ENCODE results near the gene SPART.

GRCh38 chr13:36259361-36260137 is 86.6 kb downstream of the SPART start:
- TF ChIP-seq CTCF (IDR thresholded peaks at IDR 0.05; ENCODE audit: low read depth, low read length) (no peak), EZH2phosphoT487 (IDR thresholded peaks at IDR 0.05; ENCODE audit: low read depth) (no peak)
